Adrenal gland (tissue), 5 donors: ENCODE results near the gene IFT27.

Experiments used
- POLR2A ChIP-seq, 2 donors: fragments of 450-650 bp; IDR thresholded peaks; one replicate each; pipeline ENCODE4 v1.6.1; 2017; ENCODE audit warnings: antibody characterized with exemption in 2 of 2, mild to moderate bottlenecking in 2 of 2, moderate library complexity in 1 of 2
- TF ChIP-seq, protein P1 (sequence below), 6 experiments: fragments of 450-650 bp in 4 of 6; fragments of 200-600 bp in 2 of 6; sonication (generic) in 1 of 6; IDR thresholded peaks; 1 replicate in 5 of 6; 2 replicates in 1 of 6; pipeline versions ENCODE4 v1.5.1 to v1.8.0; 2016 to 2021; ENCODE audit warnings: antibody characterized with exemption in 6 of 6, mild to moderate bottlenecking in 2 of 6, moderate library complexity in 1 of 6
- donor health status: DM: no; HTN: no; CAD: no.

DNA sequence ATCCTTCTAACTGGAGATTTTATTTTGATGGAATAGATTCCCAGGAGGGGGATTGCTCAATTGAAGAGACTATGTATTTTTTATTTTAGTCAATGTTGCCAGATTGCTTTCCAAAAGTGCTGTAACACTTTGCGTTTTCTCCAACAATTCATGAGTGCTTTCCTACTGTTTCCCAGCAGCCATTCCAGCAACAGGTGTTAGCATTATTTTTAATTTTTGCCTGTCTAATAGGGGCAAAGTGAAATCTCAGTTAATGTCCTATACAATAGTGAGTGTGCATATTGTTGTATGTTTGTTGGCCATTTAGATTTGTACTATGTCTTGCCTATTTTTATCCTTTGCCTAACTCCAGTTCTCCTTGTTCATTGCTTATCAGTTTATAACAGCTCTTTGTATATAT is 60.3 kb downstream of the IFT27 start:
- TF ChIP-seq, protein P1, sequence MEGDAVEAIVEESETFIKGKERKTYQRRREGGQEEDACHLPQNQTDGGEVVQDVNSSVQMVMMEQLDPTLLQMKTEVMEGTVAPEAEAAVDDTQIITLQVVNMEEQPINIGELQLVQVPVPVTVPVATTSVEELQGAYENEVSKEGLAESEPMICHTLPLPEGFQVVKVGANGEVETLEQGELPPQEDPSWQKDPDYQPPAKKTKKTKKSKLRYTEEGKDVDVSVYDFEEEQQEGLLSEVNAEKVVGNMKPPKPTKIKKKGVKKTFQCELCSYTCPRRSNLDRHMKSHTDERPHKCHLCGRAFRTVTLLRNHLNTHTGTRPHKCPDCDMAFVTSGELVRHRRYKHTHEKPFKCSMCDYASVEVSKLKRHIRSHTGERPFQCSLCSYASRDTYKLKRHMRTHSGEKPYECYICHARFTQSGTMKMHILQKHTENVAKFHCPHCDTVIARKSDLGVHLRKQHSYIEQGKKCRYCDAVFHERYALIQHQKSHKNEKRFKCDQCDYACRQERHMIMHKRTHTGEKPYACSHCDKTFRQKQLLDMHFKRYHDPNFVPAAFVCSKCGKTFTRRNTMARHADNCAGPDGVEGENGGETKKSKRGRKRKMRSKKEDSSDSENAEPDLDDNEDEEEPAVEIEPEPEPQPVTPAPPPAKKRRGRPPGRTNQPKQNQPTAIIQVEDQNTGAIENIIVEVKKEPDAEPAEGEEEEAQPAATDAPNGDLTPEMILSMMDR (IDR thresholded peaks at IDR 0.05), result no peak
- no peak for TF ChIP-seq POLR2A (IDR thresholded peaks at IDR 0.05)
